Heart right ventricle (tissue), 16 donors: ENCODE data around the gene HELQ. TPM values are rescaled to one million over a fixed set of nuclear protein-coding genes. Genes with fewer than 3 reads are reported as not detected.

Experiments
- ATAC-seq, 8 donors: fragments of 200-7000 bp; cut with Tn5 transposase; one replicate each; pipeline ENCODE4 v1.9.1; 2020; ENCODE audit warnings: mild to moderate bottlenecking in 8 of 8, moderate library complexity in 8 of 8, moderate number of reproducible peaks in 1 of 8
- DNase-seq, 2 donors: peaks; one replicate each; pipeline ENCODE4 v3.0.0-alpha.2; 2020
- H3K27ac ChIP-seq, 10 donors: fragments of 200-600 bp; sonication (generic) in 2 of 10; one replicate each; pipeline versions ENCODE4 v1.5.0 to v1.8.0; 2020 to 2022; ENCODE audit warnings: mild to moderate bottlenecking in 3 of 10
- H3K27me3 ChIP-seq, 7 donors: fragments of 200-600 bp; one replicate each; pipeline ENCODE4 v1.8.0; 2021 to 2022; ENCODE audit warnings: mild to moderate bottlenecking in 2 of 7
- H3K36me3 ChIP-seq, 9 donors: fragments of 200-600 bp; sonication (generic) in 1 of 9; one replicate each; pipeline versions ENCODE4 v1.5.0 to v1.8.0; 2020 to 2022; ENCODE audit warnings: mild to moderate bottlenecking in 2 of 9
- H3K4me1 ChIP-seq, 9 donors: fragments of 200-600 bp; sonication (generic) in 1 of 9; one replicate each; pipeline versions ENCODE4 v1.5.0 to v1.8.0; 2020 to 2022; ENCODE audit warnings: mild to moderate bottlenecking in 4 of 9
- H3K4me3 ChIP-seq, 10 donors: fragments of 200-600 bp; sonication (generic) in 2 of 10; one replicate each; pipeline versions ENCODE4 v1.5.0 to v1.8.0; 2020 to 2022; ENCODE audit warnings: mild to moderate bottlenecking in 7 of 10, moderate library complexity in 2 of 10
- H3K9me3 ChIP-seq, 11 donors: fragments of 200-600 bp in 10 of 11; sonication (generic) in 2 of 11; one replicate each; pipeline versions ENCODE4 v1.5.0 to v1.8.0; 2013 to 2022; ENCODE audit warnings: mild to moderate bottlenecking in 2 of 11, control low read depth in 1 of 11, moderate library complexity in 1 of 11
- WGBS, 2 donors: extraction: QIAGEN DNeasy Blood & Tissue Kit; methylation state at CpG; one replicate each; pipeline ENCODE4 v1.1.7; 2013; ENCODE audit warnings: inconsistent platforms in 1 of 2; 5-methylcytosine and 5-hydroxymethylcytosine counted together
- intact Hi-C, 10 donors: fragments of 100-400 bp; cut with DNase I; formaldehyde crosslinking; loops; one replicate each; pipeline versions ENCODE4 v1.11.1 to v1.14.2; 2022
- polyA plus RNA-seq, 2 donors: library from polyadenylated mRNA; stranded (reverse); fragments of 200-250 nt; gene quantifications; one replicate each; pipeline ENCODE4 v1.2.3, GENCODE V29; 2013
- total RNA-seq, 10 donors: library from RNA; stranded (reverse); fragmentation: NEBNext Ultra II Directional in 3 of 10; extraction: Animal tissue kit (Norgen Biotek cat#: 25700) in 3 of 10; gene quantifications; one replicate each; pipeline versions ENCODE4 v1.2.1 to v1.2.4, GENCODE V29; 2021 to 2023
- TF ChIP-seq, protein P1 (sequence below), 9 donors: fragments of 200-600 bp; sonication (generic) in 2 of 9; IDR thresholded peaks; one replicate each; pipeline versions ENCODE4 v1.5.0 to v1.8.0; 2021 to 2022; ENCODE audit warnings: antibody characterized with exemption in 9 of 9, mild to moderate bottlenecking in 5 of 9, moderate library complexity in 1 of 9
- donor health status: Arrhythmogenic right ventricular cardiomyopathy.
- donor health status: ischemic (EF 13 %, LVEDD 7.1; RV severe dilation, severe dysfunction).
- donor health status: healthy with polysubstance abuse.
- donor health status: DM: no; HTN: yes; CAD: no.
- donor health status: DM: no; HTN: no; CAD: no.
- donor health status: ischemic (EF 25% LVEDD 6.9; RV normal size, moderate dysfunction).
- donor health status: ischemic (EF 25% LVEDD 5.7; RV mildly dilated, moderate dysfunction).
- donor health status: healthy.
- donor health status: DM: yes; HTN: yes; CAD: no.
- donor health status: Ischemic cardiomyopathy.
- donor health status: ischemic (EF 35%, LVEDD 5.7; RV mildly dilated, moderate dysfunction).
- donor health status: nonischemic (EF 11% LVEDD 7.7; RV severe dilation, severe dysfunction).
- donor health status: DM: yes; HTN: yes; CAD: no.
- donor health status: PGD.
- donor health status: ischemic (EF 29% LVEDD 5.4; RV normal size, mild dysfunction).
- donor health status: nonischemic (EF 23%, LVEDD 6.1; RV moderate dilation, normal function).

Gene HELQ
- total and polyA plus RNA-seq, 12 donors = 5.1 to 15.7 (median 12.9) TPM

DNA sequence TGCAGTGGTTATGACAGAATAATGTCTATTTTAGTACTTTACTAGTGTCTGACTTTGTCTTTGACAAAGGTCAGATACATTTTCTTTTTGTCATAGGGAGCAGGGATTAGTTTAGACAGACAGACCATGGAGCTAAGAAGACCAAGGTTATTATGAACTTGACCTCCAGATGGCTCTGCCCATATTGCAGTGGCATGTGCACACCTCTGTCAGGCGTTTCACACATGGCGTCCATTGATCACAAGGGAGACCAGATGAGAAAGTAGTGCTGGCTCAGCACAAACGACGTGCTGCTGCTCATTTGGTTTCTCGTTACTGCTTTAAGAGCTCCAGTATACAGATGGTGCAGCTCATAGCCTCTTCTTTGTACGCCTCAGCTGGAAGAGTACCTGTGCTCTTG is 64.7 kb downstream of the HELQ start:
- peaks cover 0 to 12% (median 0%) of the 10 kb centered on the region in 9 donors for H3K4me1 ChIP-seq
- 74 to 85% methylated on average over 6 of the region's 6 CpGs for WGBS, 2 donors
- no peaks in the 10 kb centered on the region for H3K27me3 ChIP-seq
- intact Hi-C loops = no loop called here
- DNase-seq (no peak), ATAC-seq (no peak)
- TF ChIP-seq, protein P1, sequence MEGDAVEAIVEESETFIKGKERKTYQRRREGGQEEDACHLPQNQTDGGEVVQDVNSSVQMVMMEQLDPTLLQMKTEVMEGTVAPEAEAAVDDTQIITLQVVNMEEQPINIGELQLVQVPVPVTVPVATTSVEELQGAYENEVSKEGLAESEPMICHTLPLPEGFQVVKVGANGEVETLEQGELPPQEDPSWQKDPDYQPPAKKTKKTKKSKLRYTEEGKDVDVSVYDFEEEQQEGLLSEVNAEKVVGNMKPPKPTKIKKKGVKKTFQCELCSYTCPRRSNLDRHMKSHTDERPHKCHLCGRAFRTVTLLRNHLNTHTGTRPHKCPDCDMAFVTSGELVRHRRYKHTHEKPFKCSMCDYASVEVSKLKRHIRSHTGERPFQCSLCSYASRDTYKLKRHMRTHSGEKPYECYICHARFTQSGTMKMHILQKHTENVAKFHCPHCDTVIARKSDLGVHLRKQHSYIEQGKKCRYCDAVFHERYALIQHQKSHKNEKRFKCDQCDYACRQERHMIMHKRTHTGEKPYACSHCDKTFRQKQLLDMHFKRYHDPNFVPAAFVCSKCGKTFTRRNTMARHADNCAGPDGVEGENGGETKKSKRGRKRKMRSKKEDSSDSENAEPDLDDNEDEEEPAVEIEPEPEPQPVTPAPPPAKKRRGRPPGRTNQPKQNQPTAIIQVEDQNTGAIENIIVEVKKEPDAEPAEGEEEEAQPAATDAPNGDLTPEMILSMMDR (IDR thresholded peaks at IDR 0.05) = no peak
- H3K36me3 ChIP-seq = no peaks in the 10 kb centered on the region
- H3K9me3 ChIP-seq = no peaks in the 10 kb centered on the region
- no peak overlapping the region for H3K27ac ChIP-seq
- H3K4me3 ChIP-seq = no peak overlapping the region

DNA sequence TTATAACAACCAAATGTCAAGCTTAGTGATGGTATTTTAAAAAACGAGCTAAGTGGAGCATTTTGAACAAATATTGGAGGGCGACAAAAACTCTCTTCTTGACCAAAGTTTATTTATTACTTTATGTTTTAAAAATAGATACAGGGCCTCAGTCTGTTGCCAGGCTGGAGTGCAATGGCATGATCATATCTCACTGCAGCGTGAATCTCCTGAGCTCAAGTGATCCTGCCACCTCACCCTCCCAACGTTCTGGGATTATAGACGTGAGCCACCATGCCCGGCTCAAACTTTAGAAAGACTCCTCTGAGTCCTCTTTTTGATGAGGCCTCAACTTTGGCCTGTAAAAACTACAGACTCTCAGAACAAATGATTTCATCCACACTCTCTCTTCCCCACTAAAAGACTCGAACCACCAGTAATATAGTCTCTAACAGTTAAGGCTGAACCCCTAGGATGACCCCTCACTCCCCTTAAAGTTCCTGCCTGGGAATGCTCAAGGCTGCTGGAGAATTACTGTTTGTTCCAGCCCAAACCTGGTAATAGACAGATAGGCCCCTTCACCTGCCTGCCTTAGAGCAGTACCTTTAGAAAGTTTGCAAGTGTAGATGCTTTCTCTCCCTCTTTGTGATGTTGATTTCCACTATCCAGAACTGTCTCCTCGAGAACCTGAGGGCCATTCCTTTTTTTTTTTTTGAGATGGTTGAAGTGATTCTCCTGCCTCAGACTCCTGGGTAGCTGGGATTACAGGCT is 65.7 kb downstream of the HELQ start:
- Histone ChIP-seq H3K27ac (no peak overlapping the region), H3K4me1 (peaks cover 0 to 12% (median 0%) of the 10 kb centered on the region in 9 donors), H3K27me3 (no peaks in the 10 kb centered on the region), H3K9me3 (no peaks in the 10 kb centered on the region), H3K36me3 (no peaks in the 10 kb centered on the region), H3K4me3 (no peak overlapping the region)
- 49 to 67% methylated on average over 8 of the region's 8 CpGs for WGBS, 2 donors
- no peak for DNase-seq
- intact Hi-C loops = no loop called here
- TF ChIP-seq, protein P1 (IDR thresholded peaks at IDR 0.05) = no peak
- peak in 1 of 8 donors; percentile 67 for ATAC-seq

DNA sequence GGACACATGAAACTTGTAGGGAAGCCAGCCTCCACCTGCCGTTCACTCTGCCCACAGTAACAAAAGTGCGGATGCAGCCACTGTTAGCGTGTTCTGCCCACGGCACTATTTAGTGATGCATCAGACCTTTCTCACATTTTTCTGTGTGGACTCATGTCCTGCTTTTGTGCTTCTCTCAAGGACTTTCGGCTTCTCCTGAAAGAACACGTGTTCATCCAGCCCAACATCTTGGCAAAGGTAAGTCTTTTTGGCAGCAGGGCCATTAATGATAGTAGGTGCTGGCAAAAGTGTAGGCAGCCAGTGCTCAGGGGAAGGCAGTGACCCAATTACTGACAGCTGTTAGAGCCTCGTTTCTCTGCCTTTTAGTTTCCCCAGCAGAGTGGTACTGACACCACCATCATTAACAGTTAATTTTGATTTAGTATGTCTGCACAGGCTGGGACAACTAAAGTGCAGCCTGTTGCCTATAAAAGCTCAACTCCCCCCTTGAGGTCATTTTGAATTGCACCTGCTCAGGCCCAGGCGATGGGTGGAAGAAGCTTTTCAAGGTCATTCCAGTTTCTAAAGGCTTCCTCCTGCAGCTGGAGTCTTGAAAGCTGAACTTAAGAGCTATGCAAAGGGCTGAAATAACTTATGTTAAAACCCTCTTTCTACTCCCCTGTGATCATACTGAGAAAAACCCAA is 66.4 kb downstream of the HELQ start:
- TF ChIP-seq, protein P1 (IDR thresholded peaks at IDR 0.05) = no peak
- intact Hi-C loops = no loop called here
- Histone ChIP-seq H3K27ac (no peak overlapping the region), H3K4me1 (peaks cover 0 to 12% (median 0%) of the 10 kb centered on the region in 9 donors), H3K36me3 (no peaks in the 10 kb centered on the region), H3K9me3 (no peaks in the 10 kb centered on the region), H3K27me3 (no peaks in the 10 kb centered on the region), H3K4me3 (no peak overlapping the region)
- ATAC-seq (peak in 2 of 8 donors; percentile 45 to 46), DNase-seq (no peak)
- WGBS, 2 donors = 67 to 70% methylated on average over 8 of the region's 8 CpGs

DNA sequence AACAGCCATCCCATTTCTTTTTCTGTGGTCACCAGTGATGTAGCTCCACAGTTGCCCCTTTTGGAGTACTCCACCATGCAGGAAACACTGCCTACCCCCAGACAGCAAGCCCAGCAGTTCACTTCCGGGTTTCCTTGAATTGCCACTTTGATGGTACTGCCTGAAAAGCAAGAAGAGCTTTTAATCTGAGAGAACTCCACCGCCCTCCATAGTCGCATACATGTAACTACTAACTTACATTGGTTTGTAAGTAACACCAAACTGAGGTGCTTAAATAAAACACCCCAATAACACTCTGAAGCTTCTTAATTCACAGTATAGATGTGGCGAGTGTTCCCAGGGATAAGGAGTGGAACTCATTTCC is 67.3 kb downstream of the HELQ start:
- TF ChIP-seq, protein P1 (IDR thresholded peaks at IDR 0.05) = no peak
- 85 to 89% methylated on average over 4 of the region's 4 CpGs for WGBS, 2 donors
- DNase-seq = no peak
- H3K27me3 ChIP-seq = no peaks in the 10 kb centered on the region
- intact Hi-C loops = no loop called here
- H3K9me3 ChIP-seq = no peaks in the 10 kb centered on the region
- peaks cover 0 to 12% (median 0%) of the 10 kb centered on the region in 9 donors for H3K4me1 ChIP-seq
- no peak overlapping the region for H3K4me3 ChIP-seq
- no peaks in the 10 kb centered on the region for H3K36me3 ChIP-seq
- no peak for ATAC-seq
- no peak overlapping the region for H3K27ac ChIP-seq
